ENCODE data around the gene ATRX.
"Not testable (repeated sequence)": the region's sequence is repeated elsewhere in the genome, so short reads cannot be mapped to it uniquely, and the experiment has no call there.

ATRX gene

GRCh38 chrX:77622672-77623071 is 163.3 kb downstream of the ATRX start:
- no peak for TF ChIP-seq CTCF (IDR thresholded peaks at IDR 0.05; ENCODE audit: insufficient read depth, low read length)
- no peak for TF ChIP-seq SPI1 (IDR thresholded peaks at IDR 0.05; ENCODE audit: borderline replicate concordance, low read depth)
- no peak for TF ChIP-seq GABPA (IDR thresholded peaks at IDR 0.05; ENCODE audit: low read depth)
- no peak for TF ChIP-seq POLR2AphosphoS5 (IDR thresholded peaks at IDR 0.05; ENCODE audit: low read depth)
- no peak for TF ChIP-seq REST (IDR thresholded peaks at IDR 0.05; ENCODE audit: insufficient replicate concordance, low read depth)
- no peak overlapping the region for H3K27ac ChIP-seq (replicated peaks)
- H3K4me3 ChIP-seq (replicated peaks; ENCODE audit: insufficient read depth, low read length), result no peak overlapping the region

GRCh38 chrX:77622233-77622632 is 163.8 kb downstream of the ATRX start:
- DNase-seq (ENCODE audit: low read depth in 1 of 2, low spot score in 1 of 2), result no peak
- TF ChIP-seq SPI1 (IDR thresholded peaks at IDR 0.05; ENCODE audit: borderline replicate concordance, low read depth), result no peak
- no peak for TF ChIP-seq POLR2AphosphoS5 (IDR thresholded peaks at IDR 0.05; ENCODE audit: low read depth)
- no peak for TF ChIP-seq CTCF (IDR thresholded peaks at IDR 0.05; ENCODE audit: insufficient read depth, low read length)
- no peak for TF ChIP-seq GABPA (IDR thresholded peaks at IDR 0.05; ENCODE audit: low read depth)
- TF ChIP-seq REST (IDR thresholded peaks at IDR 0.05; ENCODE audit: insufficient replicate concordance, low read depth), result no peak

More at GRCh38 chrX:77622672-77623071, 163.3 kb downstream of the ATRX start:
- no peaks in the 10 kb centered on the region for H3K27me3 ChIP-seq (ENCODE audit: insufficient read depth, poor library complexity, severe bottlenecking)
- DNase-seq (ENCODE audit: low read depth in 1 of 2, low spot score in 1 of 2), result no peak

DNA sequence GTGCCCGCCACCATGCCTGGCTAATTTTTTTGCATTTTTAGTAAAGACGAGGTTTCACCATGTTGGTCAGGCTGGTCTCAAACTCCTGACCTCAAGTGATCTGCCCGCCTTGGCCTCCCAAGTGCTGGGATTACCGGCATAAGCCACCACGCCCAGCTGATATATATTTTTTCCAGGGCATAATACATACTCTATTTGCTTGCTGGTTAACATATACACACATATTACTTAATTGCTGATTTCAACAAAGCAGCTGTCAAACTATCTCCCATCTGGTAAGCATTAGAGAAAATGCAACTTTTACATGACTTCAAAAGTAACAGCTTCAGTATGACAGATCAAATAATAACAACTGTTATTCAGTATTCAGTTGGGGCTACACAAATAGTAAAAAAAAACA is 164.6 kb downstream of the ATRX start:
- H3K4me3 ChIP-seq (replicated peaks; ENCODE audit: insufficient read depth, low read length); H3K27me3 ChIP-seq (ENCODE audit: insufficient read depth, poor library complexity, severe bottlenecking); DNase-seq (ENCODE audit: low read depth in 1 of 2, low spot score in 1 of 2); H3K27ac ChIP-seq (replicated peaks): not testable (repeated sequence)

More at GRCh38 chrX:77622233-77622632, 163.8 kb downstream of the ATRX start:
- Histone ChIP-seq H3K4me3 (replicated peaks; ENCODE audit: insufficient read depth, low read length) (no peak overlapping the region), H3K27ac (replicated peaks) (no peak overlapping the region), H3K27me3 (ENCODE audit: insufficient read depth, poor library complexity, severe bottlenecking) (no peaks in the 10 kb centered on the region)

GRCh38 chrX:77617206-77617605 is 168.8 kb downstream of the ATRX start:
- no peak overlapping the region for H3K4me3 ChIP-seq (replicated peaks; ENCODE audit: insufficient read depth, low read length)
- H3K27ac ChIP-seq (replicated peaks), result no peak overlapping the region
- no peak for TF ChIP-seq SPI1 (IDR thresholded peaks at IDR 0.05; ENCODE audit: borderline replicate concordance, low read depth)
- TF ChIP-seq CTCF (IDR thresholded peaks at IDR 0.05; ENCODE audit: insufficient read depth, low read length), result no peak
- no peak for TF ChIP-seq GABPA (IDR thresholded peaks at IDR 0.05; ENCODE audit: low read depth)
- TF ChIP-seq REST (IDR thresholded peaks at IDR 0.05; ENCODE audit: insufficient replicate concordance, low read depth), result no peak
- no peak for TF ChIP-seq POLR2AphosphoS5 (IDR thresholded peaks at IDR 0.05; ENCODE audit: low read depth)
- H3K27me3 ChIP-seq (ENCODE audit: insufficient read depth, poor library complexity, severe bottlenecking), result no peaks in the 10 kb centered on the region
- no peak for DNase-seq (ENCODE audit: low read depth in 1 of 2, low spot score in 1 of 2)

Measured in HL-60 (cell line).